ENCODE measurements around the gene SNX14.
A peak's percentile ranks its signal among the peaks of the same experiment; 100 is the strongest.

SNX14 gene

GRCh38 chr6:85464260-85464644 is 129.4 kb downstream of the SNX14 start:
- no peak for DNase-seq (ENCODE audit: extremely low read depth, insufficient read length)
- TF ChIP-seq, protein P1, sequence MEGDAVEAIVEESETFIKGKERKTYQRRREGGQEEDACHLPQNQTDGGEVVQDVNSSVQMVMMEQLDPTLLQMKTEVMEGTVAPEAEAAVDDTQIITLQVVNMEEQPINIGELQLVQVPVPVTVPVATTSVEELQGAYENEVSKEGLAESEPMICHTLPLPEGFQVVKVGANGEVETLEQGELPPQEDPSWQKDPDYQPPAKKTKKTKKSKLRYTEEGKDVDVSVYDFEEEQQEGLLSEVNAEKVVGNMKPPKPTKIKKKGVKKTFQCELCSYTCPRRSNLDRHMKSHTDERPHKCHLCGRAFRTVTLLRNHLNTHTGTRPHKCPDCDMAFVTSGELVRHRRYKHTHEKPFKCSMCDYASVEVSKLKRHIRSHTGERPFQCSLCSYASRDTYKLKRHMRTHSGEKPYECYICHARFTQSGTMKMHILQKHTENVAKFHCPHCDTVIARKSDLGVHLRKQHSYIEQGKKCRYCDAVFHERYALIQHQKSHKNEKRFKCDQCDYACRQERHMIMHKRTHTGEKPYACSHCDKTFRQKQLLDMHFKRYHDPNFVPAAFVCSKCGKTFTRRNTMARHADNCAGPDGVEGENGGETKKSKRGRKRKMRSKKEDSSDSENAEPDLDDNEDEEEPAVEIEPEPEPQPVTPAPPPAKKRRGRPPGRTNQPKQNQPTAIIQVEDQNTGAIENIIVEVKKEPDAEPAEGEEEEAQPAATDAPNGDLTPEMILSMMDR (IDR thresholded peaks at IDR 0.05; ENCODE audit: insufficient read depth, low read length, poor library complexity, severe bottlenecking) = no peak
- no peak overlapping the region for H3K4me3 ChIP-seq (replicated peaks; ENCODE audit: low read depth, low read length)
- H3K36me3 ChIP-seq (ENCODE audit: control insufficient read depth, insufficient read depth, low read length) = no peaks in the 10 kb centered on the region; the same call in 1 of the 2 replicates
- no peaks in the 10 kb centered on the region for H3K27me3 ChIP-seq (replicated peaks; ENCODE audit: control insufficient read depth, insufficient read depth, low read length)

GRCh38 chr6:85463621-85464259 is 129.9 kb downstream of the SNX14 start:
- H3K4me3 ChIP-seq (replicated peaks; ENCODE audit: low read depth, low read length) = no peak overlapping the region
- no peaks in the 10 kb centered on the region for H3K27me3 ChIP-seq (replicated peaks; ENCODE audit: control insufficient read depth, insufficient read depth, low read length)
- TF ChIP-seq, protein P1 (IDR thresholded peaks at IDR 0.05; ENCODE audit: insufficient read depth, low read length, poor library complexity, severe bottlenecking) = no peak
- no peak for DNase-seq (ENCODE audit: extremely low read depth, insufficient read length)
- no peaks in the 10 kb centered on the region; the same call in 1 of the 2 replicates for H3K36me3 ChIP-seq (ENCODE audit: control insufficient read depth, insufficient read depth, low read length)

DNA sequence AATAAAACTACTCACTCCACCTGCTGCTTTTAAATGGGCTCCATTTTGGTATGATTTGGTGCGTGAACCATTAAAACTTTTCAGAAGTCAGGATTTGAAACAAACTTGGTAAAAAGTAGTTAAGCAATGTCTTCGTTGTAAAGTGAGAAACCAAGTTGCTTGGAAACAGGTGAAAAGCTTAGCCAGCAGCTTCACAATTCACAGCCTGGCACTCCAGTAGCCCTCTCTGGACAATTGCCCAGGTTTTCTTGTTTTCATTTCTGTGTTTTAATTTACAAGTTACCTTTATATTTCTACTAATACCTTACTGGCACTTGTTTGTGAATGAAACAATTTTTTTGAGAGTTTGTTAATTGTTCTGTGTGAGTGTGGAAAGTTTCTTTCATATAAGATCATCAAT is 131.0 kb downstream of the SNX14 start:
- no peak for DNase-seq (ENCODE audit: extremely low read depth, insufficient read length)
- TF ChIP-seq, protein P1 (IDR thresholded peaks at IDR 0.05; ENCODE audit: insufficient read depth, low read length, poor library complexity, severe bottlenecking) = no peak
- no peaks in the 10 kb centered on the region for H3K27me3 ChIP-seq (replicated peaks; ENCODE audit: control insufficient read depth, insufficient read depth, low read length)
- no peaks in the 10 kb centered on the region for H3K36me3 ChIP-seq (ENCODE audit: control insufficient read depth, insufficient read depth, low read length)
- no peak overlapping the region for H3K4me3 ChIP-seq (replicated peaks; ENCODE audit: low read depth, low read length)

- DNase-seq (ENCODE audit: extremely low read depth, insufficient read length) = no peak
- TF ChIP-seq, protein P1 (IDR thresholded peaks at IDR 0.05; ENCODE audit: insufficient read depth, low read length, poor library complexity, severe bottlenecking) = no peak
- H3K4me3 ChIP-seq (replicated peaks; ENCODE audit: low read depth, low read length) = no peak overlapping the region
Measured at GRCh38 chr6:85461798-85462170, 131.9 kb downstream of the SNX14 start.

DNA sequence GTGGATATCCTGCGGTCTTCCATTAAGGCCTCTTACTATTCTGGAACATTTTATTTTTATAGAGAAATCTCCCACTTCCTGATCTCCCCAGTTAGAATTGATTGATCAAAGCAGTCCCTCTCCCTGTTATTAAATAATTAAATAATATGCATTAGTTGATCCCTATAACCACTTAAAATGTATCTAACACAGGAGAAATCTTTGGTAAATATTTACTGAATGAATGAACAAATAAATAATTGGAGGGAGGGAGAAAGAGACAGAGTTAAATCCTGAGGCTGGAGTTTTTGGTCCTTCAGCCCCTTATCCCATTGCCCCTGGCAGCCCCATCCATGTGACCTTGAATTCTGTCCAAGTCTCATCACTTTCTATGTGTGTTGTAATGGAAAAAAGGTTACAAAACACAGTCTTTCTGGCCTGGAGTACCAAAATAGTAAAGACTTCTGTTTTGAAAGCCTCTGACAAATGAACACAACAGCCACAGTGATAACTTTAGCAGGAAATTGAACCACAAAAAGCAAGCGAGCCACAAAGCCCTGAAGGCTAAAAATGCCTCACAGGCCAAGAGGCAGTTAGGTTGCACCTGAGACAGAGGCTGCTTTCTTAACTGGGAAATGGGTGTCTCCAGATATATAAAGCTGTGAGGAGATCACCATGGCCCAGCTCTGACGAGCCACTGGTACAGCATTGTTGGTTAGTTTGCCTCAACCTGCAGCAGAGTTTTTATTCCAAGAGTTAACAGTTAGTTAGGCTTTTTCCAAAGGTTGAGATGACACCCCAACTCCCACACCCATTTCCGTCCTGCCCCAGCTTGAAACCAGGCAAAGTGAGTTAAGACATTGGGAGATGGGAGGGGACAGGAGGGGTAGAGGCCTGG is 132.5 kb downstream of the SNX14 start:
- Histone ChIP-seq H3K27me3 (replicated peaks; ENCODE audit: control insufficient read depth, insufficient read depth, low read length) (no peaks in the 10 kb centered on the region), H3K36me3 (ENCODE audit: control insufficient read depth, insufficient read depth, low read length) (no peaks in the 10 kb centered on the region), H3K4me3 (replicated peaks; ENCODE audit: low read depth, low read length) (no peak overlapping the region)
- TF ChIP-seq, protein P1 (IDR thresholded peaks at IDR 0.05; ENCODE audit: insufficient read depth, low read length, poor library complexity, severe bottlenecking) = no peak
- DNase-seq (ENCODE audit: extremely low read depth, insufficient read length) = peak; percentile 65

More at GRCh38 chr6:85461798-85462170, 131.9 kb downstream of the SNX14 start:
- no peaks in the 10 kb centered on the region for H3K36me3 ChIP-seq (ENCODE audit: control insufficient read depth, insufficient read depth, low read length)
- H3K27me3 ChIP-seq (replicated peaks; ENCODE audit: control insufficient read depth, insufficient read depth, low read length) = no peaks in the 10 kb centered on the region
